ENCODE results near the gene KRTAP2-3. TPM values are rescaled to one million over a fixed set of nuclear protein-coding genes. Genes with fewer than 3 reads are reported as not detected.

The KRTAP2-3 gene
- total RNA-seq, 1 donor, result not detected

DNA sequence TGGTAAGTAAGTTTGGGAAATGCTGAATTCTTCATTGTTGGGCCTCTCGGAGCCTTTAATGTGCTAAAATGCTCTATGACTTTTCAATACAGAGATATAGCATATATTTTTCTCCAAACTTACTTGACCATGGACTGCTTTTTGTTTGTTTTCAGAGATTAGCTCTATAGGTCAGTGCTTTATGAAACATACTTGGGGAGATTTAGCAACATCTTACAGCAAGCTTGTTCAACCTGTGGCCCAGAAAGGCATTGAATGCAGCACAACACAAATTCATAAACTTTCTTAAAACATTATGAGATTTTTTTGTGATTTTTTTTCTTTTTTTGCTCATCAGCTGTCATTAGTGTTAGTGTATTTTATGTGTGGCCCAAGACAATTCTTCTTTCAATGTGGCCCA is 50.0 kb downstream of the KRTAP2-3 start:
- no peak overlapping the region for H2AFZ ChIP-seq (ENCODE audit: low read length)
- TF ChIP-seq, protein P1, sequence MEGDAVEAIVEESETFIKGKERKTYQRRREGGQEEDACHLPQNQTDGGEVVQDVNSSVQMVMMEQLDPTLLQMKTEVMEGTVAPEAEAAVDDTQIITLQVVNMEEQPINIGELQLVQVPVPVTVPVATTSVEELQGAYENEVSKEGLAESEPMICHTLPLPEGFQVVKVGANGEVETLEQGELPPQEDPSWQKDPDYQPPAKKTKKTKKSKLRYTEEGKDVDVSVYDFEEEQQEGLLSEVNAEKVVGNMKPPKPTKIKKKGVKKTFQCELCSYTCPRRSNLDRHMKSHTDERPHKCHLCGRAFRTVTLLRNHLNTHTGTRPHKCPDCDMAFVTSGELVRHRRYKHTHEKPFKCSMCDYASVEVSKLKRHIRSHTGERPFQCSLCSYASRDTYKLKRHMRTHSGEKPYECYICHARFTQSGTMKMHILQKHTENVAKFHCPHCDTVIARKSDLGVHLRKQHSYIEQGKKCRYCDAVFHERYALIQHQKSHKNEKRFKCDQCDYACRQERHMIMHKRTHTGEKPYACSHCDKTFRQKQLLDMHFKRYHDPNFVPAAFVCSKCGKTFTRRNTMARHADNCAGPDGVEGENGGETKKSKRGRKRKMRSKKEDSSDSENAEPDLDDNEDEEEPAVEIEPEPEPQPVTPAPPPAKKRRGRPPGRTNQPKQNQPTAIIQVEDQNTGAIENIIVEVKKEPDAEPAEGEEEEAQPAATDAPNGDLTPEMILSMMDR (IDR thresholded peaks at IDR 0.05; ENCODE audit: extremely low read depth, low read depth, low read length), result no peak
- H3K27ac ChIP-seq (ENCODE audit: low read depth, low read length), result no peak overlapping the region
- DNase-seq (ENCODE audit: insufficient read length, low spot score, missing footprints), result no peak
- H4K20me1 ChIP-seq (ENCODE audit: insufficient read depth, low read length), result no peaks in the 10 kb centered on the region
- no peaks in the 10 kb centered on the region for H3K36me3 ChIP-seq (ENCODE audit: insufficient read depth, low read length)
- no peaks in the 10 kb centered on the region for H3K4me1 ChIP-seq (ENCODE audit: insufficient read depth, low read length)
- no peaks in the 10 kb centered on the region for H3K27me3 ChIP-seq (ENCODE audit: insufficient read depth, low read length)
- H3K9me3 ChIP-seq (ENCODE audit: low read depth, low read length), result no peaks in the 10 kb centered on the region
- no peaks in the 10 kb centered on the region for H3K79me2 ChIP-seq (ENCODE audit: insufficient read depth, low read length)
- H3K4me3 ChIP-seq (ENCODE audit: insufficient read depth, low read length), result no peak overlapping the region
- H3K4me2 ChIP-seq (ENCODE audit: insufficient read depth, low read length), result no peak overlapping the region

DNA sequence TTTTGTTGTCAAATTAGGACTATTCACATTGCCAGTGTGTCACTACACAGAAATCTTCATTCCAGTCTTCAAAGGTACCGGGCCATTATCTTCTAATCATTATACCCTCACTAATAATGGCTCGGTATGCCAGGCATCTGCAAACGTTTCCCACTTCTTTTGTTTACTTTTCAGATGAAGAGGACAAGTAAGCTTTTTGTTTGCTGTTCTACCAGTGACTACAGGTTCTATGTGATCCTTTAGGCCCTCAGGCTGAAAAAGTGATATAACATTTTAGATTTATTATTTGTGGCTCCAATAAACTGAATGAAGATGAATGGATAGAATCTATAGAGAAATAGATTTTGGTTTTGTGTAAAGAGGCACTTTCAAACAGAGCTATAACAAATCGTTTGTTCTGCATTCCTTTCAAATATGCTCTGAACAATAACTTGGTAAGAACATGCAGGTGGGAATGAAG is 50.6 kb downstream of the KRTAP2-3 start:
- DNase-seq (ENCODE audit: insufficient read length, low spot score, missing footprints), result no peak
- TF ChIP-seq, protein P1 (IDR thresholded peaks at IDR 0.05; ENCODE audit: extremely low read depth, low read depth, low read length), result no peak
- Histone ChIP-seq H3K27ac (ENCODE audit: low read depth, low read length) (no peak overlapping the region), H4K20me1 (ENCODE audit: insufficient read depth, low read length) (no peaks in the 10 kb centered on the region), H3K9me3 (ENCODE audit: low read depth, low read length) (no peaks in the 10 kb centered on the region), H3K4me2 (ENCODE audit: insufficient read depth, low read length) (no peak overlapping the region), H3K79me2 (ENCODE audit: insufficient read depth, low read length) (no peaks in the 10 kb centered on the region), H3K4me1 (ENCODE audit: insufficient read depth, low read length) (no peaks in the 10 kb centered on the region), H3K36me3 (ENCODE audit: insufficient read depth, low read length) (no peaks in the 10 kb centered on the region), H2AFZ (ENCODE audit: low read length) (no peak overlapping the region), H3K4me3 (ENCODE audit: insufficient read depth, low read length) (no peak overlapping the region), H3K27me3 (ENCODE audit: insufficient read depth, low read length) (no peaks in the 10 kb centered on the region)

Other genes with a start within 250 kb of the KRTAP2-3 start
- gene KRT10, start 237.5 kb downstream of the KRTAP2-3 start, total RNA-seq, result 2.2 and 2.4 TPM in 2 replicates
- not detected in 2 replicates for gene KRT12, start 192.9 kb downstream of the KRTAP2-3 start, total RNA-seq
- gene KRT20, start 174.9 kb downstream of the KRTAP2-3 start, total RNA-seq, result not detected in 2 replicates
- gene KRT23, start 122.5 kb downstream of the KRTAP2-3 start, total RNA-seq, result 0.36 and 0.59 TPM in 2 replicates
- 0.36 TPM in 1 of 2 replicates, not detected in the other for gene KRT39, start 93.2 kb downstream of the KRTAP2-3 start, total RNA-seq
- under 0.01 TPM in 1 of 2 replicates, not detected in the other for gene KRT40, start 75.8 kb downstream of the KRTAP2-3 start, total RNA-seq
- not detected in 2 replicates for gene KRTAP3-3, start 66.0 kb downstream of the KRTAP2-3 start, total RNA-seq
- not detected in 2 replicates for gene KRTAP3-2, start 60.2 kb downstream of the KRTAP2-3 start, total RNA-seq
- gene KRTAP3-1, start 51.0 kb downstream of the KRTAP2-3 start, total RNA-seq, result not detected in 2 replicates
- 25.0 and 31.8 TPM in 2 replicates for gene KRTAP1-5, start 32.9 kb downstream of the KRTAP2-3 start, total RNA-seq
- not detected in 2 replicates for gene KRTAP1-4, start 29.9 kb downstream of the KRTAP2-3 start, total RNA-seq
- gene KRTAP1-3, start 25.2 kb downstream of the KRTAP2-3 start, total RNA-seq, result not detected in 2 replicates
- 2.2 and 2.4 TPM in 2 replicates for gene KRTAP1-1, start 18.7 kb downstream of the KRTAP2-3 start, total RNA-seq
- not detected in 2 replicates for gene KRTAP2-1, start 12.8 kb downstream of the KRTAP2-3 start, total RNA-seq
- gene KRTAP2-2, start 4.9 kb downstream of the KRTAP2-3 start, total RNA-seq, result not detected in 2 replicates
- gene KRTAP2-4, start 5.8 kb upstream of the KRTAP2-3 start, total RNA-seq, result not detected in 2 replicates
- gene KRTAP4-7, start 24.0 kb upstream of the KRTAP2-3 start, total RNA-seq, result under 0.01 and 0.72 TPM in 2 replicates
- not detected in 2 replicates for gene KRTAP4-8, start 38.0 kb upstream of the KRTAP2-3 start, total RNA-seq
- not detected in 2 replicates for gene KRTAP4-16, start 42.1 kb upstream of the KRTAP2-3 start, total RNA-seq
- gene KRTAP4-9, start 45.3 kb upstream of the KRTAP2-3 start, total RNA-seq, result not detected in 2 replicates
- gene KRTAP4-11, start 58.3 kb upstream of the KRTAP2-3 start, total RNA-seq, result not detected in 2 replicates
- not detected in 2 replicates for gene KRTAP4-12, start 64.1 kb upstream of the KRTAP2-3 start, total RNA-seq
- not detected in 2 replicates for gene KRTAP4-6, start 80.4 kb upstream of the KRTAP2-3 start, total RNA-seq
- gene KRTAP4-5, start 89.7 kb upstream of the KRTAP2-3 start, total RNA-seq, result not detected in 2 replicates
- gene KRTAP4-4, start 100.6 kb upstream of the KRTAP2-3 start, total RNA-seq, result not detected in 2 replicates
- not detected in 2 replicates for gene KRTAP4-3, start 108.1 kb upstream of the KRTAP2-3 start, total RNA-seq
- not detected in 2 replicates for gene KRTAP4-2, start 118.1 kb upstream of the KRTAP2-3 start, total RNA-seq
- not detected in 2 replicates for gene KRTAP4-1, start 124.8 kb upstream of the KRTAP2-3 start, total RNA-seq
- not detected in 2 replicates for gene KRTAP9-1, start 129.8 kb upstream of the KRTAP2-3 start, total RNA-seq
- not detected in 2 replicates for gene KRTAP9-2, start 166.5 kb upstream of the KRTAP2-3 start, total RNA-seq
- not detected in 2 replicates for gene KRTAP9-3, start 172.3 kb upstream of the KRTAP2-3 start, total RNA-seq
- gene KRTAP9-8, start 177.9 kb upstream of the KRTAP2-3 start, total RNA-seq, result not detected in 2 replicates
- gene KRTAP9-4, start 189.6 kb upstream of the KRTAP2-3 start, total RNA-seq, result not detected in 2 replicates
- gene KRTAP9-9, start 195.3 kb upstream of the KRTAP2-3 start, total RNA-seq, result not detected in 2 replicates
- gene KRTAP9-6, start 205.3 kb upstream of the KRTAP2-3 start, total RNA-seq, result not detected in 2 replicates
- gene KRTAP9-7, start 215.6 kb upstream of the KRTAP2-3 start, total RNA-seq, result not detected in 2 replicates
- not detected in 2 replicates for gene KRTAP29-1, start 242.7 kb upstream of the KRTAP2-3 start, total RNA-seq
- gene KRTAP16-1, start 249.2 kb upstream of the KRTAP2-3 start, total RNA-seq, result not detected in 2 replicates

All from osteoblast (primary cell).